NCI-H526 treated with DMSO at 0.1 percent for 48 hours (cell line): ENCODE measurements around the gene SMC6.

Source experiments
- DNase-seq: peaks from one replicate; lab custom pipeline; 2025; lab: John Stamatoyannopoulos, UW

SMC6 gene

GRCh38 chr2:17649026-17649425 is 104.6 kb downstream of the SMC6 start:
- no peak for DNase-seq

- DNase-seq, result no peak
These were observed 105.0 kb downstream of the SMC6 start for GRCh38 chr2:17648581-17648980.

DNA sequence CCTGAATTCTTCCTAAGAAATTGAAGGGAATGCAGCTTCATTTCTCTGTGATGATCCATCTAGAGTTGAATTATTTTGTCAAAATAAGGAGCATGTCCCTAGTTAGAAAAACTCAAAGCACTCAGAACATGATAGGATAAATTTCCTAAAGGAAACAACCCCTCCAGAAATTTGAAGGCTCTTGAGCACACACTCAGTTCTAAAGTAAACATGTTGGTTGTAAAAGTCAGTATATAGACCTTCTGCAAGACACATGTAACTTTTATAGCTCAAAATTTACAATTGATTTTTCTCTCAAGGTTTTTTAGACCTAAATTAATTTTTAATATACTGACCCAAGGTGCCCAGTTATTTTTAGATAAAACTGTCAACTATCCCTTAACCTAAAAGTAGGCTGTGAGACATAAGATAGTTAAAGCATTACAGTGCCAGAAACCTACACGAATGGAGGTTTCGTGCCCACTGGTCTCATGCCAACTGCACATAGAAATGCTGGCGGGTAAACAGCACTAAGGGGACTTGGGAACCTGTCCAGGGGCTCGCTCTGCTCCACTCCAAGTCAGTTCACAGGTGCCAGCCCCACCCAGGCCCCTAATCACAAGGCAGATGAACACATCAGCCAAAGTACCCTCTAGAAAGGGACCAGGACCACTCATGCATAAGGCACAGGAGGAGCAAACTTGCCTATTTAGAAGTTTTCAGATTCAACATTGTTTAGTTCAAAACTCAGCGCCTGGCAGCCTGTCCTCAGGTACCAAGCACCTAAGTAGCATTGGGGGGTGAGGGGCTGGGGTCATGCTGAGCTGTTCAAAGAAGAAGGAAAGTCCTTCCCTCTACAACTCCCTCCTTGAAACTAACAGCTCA is 106.5 kb downstream of the SMC6 start:
- DNase-seq, result no peak

DNA sequence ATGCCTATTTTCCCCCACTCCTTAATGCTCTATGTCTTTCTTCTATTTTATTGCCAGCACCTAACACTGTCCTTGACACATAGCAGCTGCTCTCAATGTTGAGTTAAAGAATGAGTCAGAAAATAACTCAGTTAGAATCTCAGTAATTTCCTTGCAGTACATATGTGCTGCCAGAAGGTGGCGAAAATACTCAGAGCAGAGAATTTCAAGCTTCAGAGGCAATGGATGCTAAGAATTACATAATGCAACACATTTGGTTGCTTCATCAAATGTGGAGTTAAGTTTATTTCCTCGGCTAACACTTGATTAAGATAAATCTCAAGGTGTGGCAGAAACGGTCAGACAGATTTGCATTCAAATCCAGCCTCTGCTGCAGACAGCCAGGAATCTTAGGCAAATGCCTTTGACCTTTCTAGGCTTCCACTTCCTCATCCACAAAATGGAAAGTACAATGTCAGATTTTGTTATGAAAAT is 107.5 kb downstream of the SMC6 start:
- peak; percentile 63 for DNase-seq

- no peak for DNase-seq
These were observed 108.5 kb downstream of the SMC6 start for GRCh38 chr2:17644997-17645720.

- no peak for DNase-seq
These were observed 110.5 kb downstream of the SMC6 start for GRCh38 chr2:17643031-17643615.

DNA sequence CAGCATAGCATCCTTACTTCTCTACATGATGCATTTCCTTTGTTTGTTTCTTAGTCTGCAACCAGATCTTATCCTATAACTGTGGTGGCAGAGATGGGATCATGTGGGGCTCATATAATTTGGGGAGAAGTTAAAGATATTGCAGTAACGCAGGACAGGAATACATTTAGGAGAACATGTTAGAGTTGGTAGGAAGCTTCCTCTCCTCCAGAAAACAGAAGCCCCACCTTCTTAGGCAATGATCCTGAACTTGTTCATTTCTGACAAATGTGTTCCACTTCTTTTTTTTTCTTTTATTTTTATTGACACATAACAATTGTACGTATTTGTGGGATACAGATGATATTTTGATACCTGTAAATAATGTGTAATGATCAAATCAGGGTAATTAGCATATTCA is 113.2 kb downstream of the SMC6 start:
- DNase-seq, result no peak

GRCh38 chr2:17638196-17638743 is 115.3 kb downstream of the SMC6 start:
- DNase-seq, result no peak

DNA sequence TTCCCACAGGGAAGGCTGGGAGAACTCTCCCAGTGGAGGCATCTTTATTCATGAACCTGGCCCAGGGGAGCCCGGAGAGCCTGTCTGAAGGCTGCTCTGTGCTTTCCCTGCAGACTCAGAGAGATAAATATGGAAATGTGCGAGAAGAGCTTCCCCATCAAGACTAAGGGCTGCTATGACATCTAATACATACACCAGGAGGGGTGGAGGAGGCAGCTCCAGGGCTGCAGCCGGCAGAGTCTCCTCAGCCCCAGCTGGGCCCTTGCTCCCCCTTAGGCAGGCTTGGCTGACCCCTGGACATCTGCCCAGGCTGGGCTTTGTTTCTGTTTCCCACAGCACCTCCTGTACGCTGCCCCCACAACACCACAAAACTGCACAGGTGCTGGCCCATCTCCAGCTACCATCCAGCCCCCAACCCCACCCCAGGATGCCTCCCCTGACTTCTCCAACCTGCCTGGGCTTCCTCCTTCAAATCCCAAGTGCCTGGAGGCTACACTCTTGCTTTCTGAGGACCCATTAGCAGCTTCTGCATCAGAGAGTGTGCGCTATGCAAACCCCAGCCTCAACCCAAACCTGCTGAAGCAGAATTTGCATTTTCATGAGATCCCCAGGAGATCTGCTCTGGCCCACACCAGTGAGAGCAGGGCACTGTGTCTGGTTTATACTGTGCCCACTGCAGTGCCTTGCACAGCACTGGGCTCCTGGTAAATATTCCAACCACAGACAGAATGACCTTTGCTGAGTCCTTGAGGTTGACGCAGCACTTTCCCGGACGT is 116.3 kb downstream of the SMC6 start:
- peak; percentile 87 for DNase-seq

- no peak for DNase-seq
These were observed 117.4 kb downstream of the SMC6 start for GRCh38 chr2:17636257-17636656.

- no peak for DNase-seq
These were observed 118.6 kb downstream of the SMC6 start for GRCh38 chr2:17634997-17635396.

DNA sequence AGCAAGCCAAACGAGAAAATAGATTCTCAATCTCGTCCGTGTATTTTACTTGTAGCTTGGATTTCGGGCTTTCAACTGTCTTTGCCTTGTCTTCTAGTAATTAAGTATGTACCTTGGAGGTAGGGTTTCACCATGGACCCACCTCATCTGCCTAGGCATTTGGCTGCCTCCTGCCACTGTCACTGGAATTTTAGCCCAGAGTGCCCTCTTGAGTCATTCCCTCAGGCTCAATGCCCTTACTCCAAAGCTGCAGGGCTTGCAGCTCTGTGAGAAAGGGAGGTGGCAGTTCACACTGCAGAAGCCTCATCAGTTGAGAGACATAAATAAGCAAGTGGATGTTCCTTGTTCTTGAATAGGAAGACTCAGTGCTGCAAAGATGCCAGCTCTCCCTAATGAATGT is 123.5 kb downstream of the SMC6 start:
- DNase-seq, result no peak

- DNase-seq, result no peak
These were observed 125.0 kb downstream of the SMC6 start for GRCh38 chr2:17628349-17629261.

DNA sequence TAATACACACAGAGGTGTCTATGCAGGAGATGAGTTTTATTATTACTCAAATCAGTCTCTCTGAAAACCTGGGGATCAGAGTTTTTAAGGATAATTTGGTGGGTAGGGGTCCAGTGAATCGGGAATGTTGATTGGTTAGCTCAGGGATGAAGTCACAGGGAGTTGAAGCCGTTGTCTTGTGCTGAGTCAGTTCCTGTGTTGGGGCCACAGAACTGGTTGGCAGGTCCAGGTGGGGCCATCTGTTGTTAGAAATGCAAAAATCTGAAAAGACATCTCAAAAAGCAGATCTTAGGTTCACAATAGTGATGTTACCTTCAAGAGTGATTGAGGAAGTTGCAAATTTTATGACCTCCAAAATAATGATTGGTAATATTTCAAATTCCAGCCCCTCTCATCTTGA is 126.2 kb downstream of the SMC6 start:
- no peak for DNase-seq

GRCh38 chr2:17626986-17627385 is 126.6 kb downstream of the SMC6 start:
- peak; percentile 80 for DNase-seq

- DNase-seq, result no peak
These were observed 128.2 kb downstream of the SMC6 start for GRCh38 chr2:17625446-17625845.

GRCh38 chr2:17621781-17622180 is 131.8 kb downstream of the SMC6 start:
- DNase-seq, result no peak

DNA sequence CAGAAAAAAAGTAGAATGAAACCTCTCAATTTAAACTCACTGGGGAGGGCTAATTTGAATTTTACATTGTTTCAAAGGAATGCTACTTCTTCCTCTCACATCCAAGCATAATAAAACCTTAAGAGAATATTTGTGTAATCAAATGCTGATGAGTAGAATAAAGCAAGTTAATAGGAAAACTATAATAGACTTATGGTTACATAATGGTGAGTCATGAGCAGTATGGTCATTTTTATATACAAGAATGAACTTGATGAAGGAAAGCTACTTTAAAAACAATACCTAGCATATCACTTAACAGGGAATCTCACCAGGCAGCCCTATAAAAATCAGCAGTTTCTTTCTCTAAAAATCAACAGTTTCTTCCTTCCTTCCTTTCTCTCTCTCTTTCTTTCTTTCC is 132.8 kb downstream of the SMC6 start:
- DNase-seq, result no peak

DNA sequence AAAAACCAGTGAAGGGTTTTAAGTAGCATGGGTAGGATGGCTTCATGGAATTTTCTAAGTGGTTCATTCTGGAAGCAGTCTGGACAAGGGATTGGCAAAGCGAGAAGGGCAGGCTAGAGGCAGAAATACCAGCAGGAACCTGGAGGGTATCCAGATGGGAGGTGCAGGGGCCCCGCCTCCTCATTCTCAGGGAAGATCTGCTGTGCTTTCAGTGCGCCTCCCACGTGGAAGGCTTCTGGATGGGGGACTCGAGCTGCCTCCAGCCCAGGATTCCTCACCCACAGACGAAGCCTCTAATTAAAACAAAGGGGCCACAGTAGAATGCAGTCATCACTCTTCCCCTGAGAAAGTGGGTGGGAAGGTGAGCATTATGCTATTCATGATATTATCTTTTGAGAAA is 133.3 kb downstream of the SMC6 start:
- DNase-seq, result no peak

GRCh38 chr2:17617955-17618354 is 135.7 kb downstream of the SMC6 start:
- no peak for DNase-seq

GRCh38 chr2:17617516-17617915 is 136.1 kb downstream of the SMC6 start:
- no peak for DNase-seq
